ENCODE data around the gene ZNF324B.
A peak's percentile ranks its signal among the peaks of the same experiment; 100 is the strongest.
"Not testable (repeated sequence)": the region's sequence is repeated elsewhere in the genome, so short reads cannot be mapped to it uniquely, and the experiment has no call there.

Gene ZNF324B

GRCh38 chr19:58455306-58455705 is 3.9 kb downstream of the ZNF324B start:
- DNase-seq (ENCODE audit: low read depth) = no peak

DNA sequence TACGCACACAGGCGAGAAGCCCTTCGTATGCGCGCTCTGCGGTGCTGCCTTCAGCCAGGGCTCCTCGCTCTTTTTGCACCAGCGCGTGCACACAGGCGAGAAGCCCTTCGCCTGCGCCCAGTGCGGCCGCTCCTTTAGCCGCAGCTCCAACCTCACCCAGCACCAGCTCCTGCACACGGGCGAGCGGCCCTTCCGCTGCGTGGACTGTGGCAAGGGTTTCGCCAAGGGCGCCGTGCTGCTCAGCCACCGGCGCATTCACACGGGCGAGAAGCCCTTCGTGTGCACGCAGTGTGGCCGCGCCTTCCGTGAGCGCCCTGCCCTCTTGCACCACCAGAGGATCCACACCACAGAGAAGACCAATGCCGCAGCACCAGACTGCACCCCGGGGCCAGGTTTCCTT is 4.7 kb downstream of the ZNF324B start:
- DNase-seq (ENCODE audit: low read depth) = no peak

- DNase-seq (ENCODE audit: low read depth) = no peak
These were observed 8.6 kb downstream of the ZNF324B start for GRCh38 chr19:58460039-58460438.

- no peak for DNase-seq (ENCODE audit: low read depth)
These were observed 14.8 kb downstream of the ZNF324B start for GRCh38 chr19:58466089-58466759.

DNA sequence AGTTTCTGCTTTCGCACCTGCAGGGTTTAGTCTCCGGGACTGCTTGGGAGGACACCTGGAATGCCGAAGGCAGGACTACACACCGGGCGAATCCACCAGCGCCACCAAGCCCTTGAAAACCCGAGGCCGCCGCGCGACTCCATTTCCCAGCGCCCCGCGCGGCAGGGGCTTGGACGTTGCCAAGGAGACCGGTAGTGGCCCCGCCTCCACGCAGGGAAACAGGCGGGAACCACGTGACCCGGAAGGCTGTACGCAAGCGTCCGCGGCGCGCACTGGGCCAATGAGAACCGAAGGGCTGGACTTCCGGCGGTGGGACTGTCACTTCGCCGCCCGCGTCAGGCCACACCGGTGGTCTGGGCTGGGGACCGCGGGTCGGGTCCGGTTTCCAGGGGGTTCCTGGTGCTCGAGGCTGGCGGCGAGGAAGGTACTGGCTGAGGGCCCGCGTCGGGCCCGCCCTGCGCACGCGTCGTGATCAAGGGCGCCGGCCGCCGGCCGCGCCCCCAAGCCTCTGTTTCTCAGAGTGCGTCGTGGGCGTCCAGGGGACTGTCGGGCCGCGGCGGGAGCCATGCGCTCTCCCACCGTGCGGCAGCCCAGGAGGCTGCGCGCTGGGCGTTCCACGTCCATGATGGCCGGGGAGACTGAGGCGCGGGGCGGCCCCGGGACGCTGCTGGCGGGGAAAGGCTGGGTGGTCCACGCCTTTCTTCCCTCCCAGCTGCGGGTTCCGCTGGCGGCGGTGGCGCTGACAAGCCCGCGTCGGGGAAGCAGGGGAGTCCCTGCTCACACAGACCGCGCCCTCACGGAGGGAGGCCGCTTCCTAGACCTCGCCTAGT is 15.6 kb downstream of the ZNF324B start, which contains the start of gene ZNF324:
Gene ZNF324 (plus strand): TSS at position 321 of the 830 bp plus-strand sequence. CDS start 2,106 bp downstream, outside the sequence.
- DNase-seq (ENCODE audit: low read depth) = peak; percentile 97

DNA sequence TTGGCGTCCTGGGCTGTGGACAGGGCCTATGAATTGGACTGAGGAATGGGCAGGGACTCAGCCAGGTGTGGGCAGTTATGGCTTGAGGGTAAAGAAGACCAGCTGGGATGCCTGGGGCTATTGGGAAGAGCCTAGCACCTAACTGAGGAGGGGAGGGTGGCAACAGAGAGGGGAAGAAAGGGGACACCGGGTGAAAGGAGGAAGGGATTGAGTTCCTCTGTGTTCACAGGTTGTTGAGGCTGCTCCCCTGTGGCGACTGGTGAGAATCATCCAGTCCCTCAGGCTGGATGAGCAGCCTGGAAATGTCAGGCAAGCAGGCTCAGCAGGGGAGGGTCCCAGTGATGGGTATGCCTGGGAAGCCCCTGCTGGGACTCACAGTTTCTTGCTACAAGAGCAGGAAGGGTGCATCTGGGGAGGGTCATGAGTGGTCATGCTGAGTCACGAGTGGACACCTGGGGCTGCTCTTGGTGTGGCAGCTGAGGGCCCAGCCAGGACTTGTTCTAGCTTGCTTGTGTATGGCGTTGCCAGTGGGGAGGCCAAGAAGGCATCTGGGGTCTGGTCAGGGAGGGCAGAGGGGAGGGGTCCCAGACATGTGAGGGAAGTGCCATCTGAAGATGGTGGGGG is 16.9 kb downstream of the ZNF324B start:
- no peak for DNase-seq (ENCODE audit: low read depth)

- DNase-seq (ENCODE audit: low read depth) = no peak
These were observed 18.0 kb downstream of the ZNF324B start for GRCh38 chr19:58469241-58470013.

DNA sequence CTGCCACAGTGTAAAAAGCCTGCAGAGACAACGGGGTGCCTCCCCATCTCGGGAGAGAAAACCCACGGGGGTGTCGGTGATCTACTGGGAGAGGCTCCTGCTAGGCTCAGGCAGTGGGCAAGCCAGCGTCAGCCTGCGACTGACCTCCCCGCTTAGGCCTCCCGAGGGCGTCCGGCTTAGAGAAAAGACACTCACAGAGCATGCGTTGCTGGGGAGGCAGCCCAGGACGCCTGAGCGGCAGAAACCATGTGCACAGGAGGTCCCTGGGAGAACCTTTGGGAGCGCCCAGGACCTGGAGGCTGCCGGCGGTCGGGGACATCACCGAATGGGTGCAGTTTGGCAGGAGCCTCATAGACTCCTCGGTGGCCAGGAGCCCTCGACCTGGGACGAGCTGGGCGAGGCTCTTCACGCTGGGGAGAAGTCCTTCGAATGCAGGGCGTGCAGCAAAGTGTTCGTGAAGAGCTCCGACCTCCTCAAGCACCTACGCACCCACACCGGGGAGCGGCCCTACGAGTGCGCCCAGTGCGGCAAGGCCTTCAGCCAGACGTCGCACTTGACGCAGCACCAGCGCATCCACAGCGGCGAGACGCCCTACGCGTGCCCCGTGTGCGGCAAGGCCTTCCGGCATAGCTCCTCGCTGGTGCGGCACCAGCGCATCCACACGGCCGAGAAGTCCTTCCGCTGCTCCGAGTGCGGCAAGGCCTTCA is 19.6 kb downstream of the ZNF324B start:
- DNase-seq (ENCODE audit: low read depth) = not testable (repeated sequence)

GRCh38 chr19:58471736-58472135 is 20.3 kb downstream of the ZNF324B start:
- no peak for DNase-seq (ENCODE audit: low read depth)

DNA sequence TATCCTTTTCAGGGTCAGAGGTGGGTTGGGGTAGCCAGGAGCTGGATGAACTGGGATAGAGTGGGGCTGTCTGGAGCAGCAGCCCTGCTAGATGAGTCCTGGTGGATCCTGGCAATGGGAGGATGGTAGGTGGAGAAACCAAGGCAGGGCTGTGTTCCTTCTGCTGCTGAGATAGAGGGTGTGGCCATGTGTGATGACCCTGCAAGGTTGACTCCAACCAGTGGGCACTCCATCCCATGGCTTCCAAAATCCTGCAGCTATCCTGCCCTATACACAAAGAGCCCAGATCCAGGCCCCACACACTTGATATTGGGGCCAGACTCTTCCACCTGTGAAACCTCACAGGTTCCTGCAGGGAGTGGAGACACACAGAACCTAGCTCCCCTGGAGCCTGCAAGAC is 22.4 kb downstream of the ZNF324B start:
- no peak for DNase-seq (ENCODE audit: low read depth)

DNA sequence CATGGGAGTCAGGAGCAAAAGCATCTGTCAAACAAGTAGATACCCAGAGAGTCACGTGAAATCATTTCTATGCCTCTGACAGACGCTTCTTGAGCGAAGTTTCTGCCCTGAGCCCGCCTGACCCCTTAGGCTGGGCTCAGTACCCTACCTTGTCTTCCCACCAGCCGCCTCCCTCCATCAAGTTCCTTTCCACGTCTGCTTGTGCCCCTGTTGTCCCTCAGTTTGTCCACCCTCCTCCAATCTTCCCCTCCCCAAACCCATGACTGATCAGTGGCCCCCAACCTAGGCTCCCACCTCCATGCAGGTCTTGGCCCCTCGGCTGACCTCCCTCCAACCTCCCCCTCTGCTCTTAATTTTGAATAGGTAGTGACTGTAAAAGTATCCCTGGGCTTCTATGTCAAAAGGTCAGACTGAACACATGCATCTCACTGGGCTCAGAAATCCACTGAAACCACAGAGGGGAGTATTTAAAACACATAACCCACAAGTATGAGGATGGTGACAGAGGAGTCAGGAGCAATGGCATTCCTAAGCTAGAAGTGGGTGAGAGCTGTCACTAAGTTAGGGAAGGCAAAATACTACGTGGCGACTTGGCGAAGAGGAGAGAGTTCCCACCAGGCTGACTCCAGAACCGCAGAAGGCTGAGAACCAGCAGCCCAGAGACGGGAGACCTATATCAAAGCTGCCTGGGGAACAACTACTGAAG is 23.0 kb downstream of the ZNF324B start:
- no peak for DNase-seq (ENCODE audit: low read depth)

DNA sequence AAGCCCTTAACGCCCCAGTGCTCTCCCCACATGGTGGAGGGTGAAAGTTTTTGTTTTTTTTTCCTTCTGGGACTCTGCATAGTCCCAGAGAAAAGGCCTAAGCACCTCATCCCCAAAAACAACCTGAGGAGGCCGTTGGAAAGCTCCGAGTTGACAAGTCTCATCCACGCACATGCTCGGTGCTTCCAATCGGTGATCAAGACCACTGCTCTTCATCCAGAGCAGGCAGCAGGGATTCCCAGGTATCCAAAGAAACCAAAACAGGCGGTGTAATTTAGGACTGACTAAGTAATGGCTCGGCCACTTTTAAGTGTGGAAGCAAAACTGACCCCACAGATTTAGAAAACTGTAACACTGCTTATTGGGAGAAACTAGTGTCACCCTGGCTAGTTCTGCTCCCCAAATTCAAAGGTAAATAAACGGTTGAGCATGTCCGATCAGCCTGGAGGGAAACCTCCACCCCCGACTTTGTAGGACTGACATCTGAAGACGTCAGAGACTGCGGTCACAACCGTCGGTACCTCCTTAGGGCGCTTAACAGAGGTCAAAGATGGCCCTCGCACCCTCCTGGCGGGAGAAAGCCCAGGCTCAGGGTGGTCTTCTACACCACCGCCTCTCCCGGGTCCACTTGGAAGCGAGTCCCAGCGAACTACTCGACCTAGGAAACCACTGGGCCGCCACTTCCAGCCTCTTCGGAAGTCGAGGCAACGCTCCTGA is 23.7 kb downstream of the ZNF324B start:
- DNase-seq (ENCODE audit: low read depth) = no peak

DNA sequence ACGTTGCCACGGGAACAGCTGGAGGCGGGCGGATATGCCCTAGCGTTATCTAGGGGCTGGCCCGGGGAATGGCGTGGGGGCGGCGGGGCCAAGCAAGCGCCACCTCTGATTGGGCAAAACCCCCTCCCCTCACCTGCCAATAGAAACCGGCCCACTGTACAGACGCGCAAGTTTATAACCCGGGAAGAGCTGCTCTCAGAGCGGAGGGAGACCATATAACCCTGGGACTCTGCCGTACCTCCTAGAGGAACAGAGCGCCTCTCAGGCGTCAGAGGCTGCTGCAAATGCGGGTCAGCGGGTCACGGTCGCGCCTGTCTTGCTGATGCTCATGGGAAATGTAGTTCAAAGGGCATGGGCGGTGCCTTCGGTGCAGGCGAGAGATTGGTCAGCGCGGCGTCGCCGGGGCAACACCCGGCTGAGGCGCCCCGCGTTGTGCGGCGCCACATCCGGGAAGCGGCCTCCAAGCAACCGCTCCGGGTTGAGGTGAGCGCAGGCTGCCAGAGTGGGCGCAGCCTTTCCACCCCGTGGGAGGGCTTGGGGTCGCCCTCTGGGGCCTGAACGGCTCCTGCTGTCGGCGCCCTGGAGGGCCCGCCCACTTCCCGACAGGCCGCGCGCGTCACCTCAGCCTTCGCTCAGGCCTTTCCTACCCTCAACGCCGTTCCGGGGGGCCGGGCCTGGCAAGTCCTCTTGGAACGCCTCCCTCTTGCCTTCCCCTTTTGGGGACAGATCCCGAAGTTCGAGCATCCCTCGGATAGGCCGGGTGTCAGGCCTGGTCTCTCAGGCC is 24.5 kb downstream of the ZNF324B start, which contains the start of gene ZNF446:
Gene ZNF446 (plus strand): TSS at position 639 of the 784 bp plus-strand sequence. CDS start 867 bp downstream, outside the sequence.
- DNase-seq (ENCODE audit: low read depth) = peak; percentile 90

DNA sequence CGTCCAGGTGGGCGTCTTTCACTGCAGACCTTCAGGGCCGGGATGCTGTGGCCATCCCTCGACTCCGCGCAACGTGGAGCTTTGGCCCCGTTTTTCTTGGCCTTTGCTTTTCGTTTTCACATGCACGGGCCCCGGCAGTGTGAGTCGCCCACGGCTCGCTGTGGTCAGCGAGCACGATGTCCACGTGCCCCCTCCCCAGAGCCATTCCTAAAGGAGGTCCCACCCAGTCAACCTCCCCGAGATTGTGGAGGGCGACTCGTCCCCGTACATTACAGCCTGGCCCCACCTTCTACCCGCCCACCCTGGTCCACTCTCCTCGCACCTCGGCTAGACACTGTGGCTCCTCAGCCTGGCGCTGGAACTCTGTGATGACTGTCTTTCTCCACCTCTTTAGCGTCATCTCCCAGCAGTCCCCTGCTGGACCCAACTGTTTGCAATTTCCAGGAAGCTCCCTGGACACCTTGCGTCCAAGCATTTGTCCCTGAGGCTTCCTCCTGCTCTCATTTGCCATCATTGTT is 25.1 kb downstream of the ZNF324B start:
- DNase-seq (ENCODE audit: low read depth) = no peak

DNA sequence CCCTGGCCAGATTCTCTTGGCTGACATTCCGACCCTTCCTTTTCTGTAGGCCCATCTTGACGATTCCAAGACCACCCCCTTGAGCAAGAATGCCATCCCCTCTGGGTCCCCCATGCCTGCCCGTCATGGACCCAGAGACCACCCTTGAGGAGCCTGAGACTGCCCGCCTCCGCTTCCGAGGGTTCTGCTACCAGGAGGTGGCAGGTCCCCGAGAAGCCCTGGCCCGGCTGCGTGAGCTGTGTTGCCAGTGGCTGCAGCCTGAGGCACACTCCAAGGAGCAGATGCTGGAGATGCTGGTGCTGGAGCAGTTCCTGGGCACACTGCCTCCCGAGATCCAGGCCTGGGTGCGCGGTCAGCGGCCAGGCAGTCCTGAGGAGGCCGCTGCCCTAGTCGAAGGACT is 25.7 kb downstream of the ZNF324B start:
- no peak for DNase-seq (ENCODE audit: low read depth)

DNA sequence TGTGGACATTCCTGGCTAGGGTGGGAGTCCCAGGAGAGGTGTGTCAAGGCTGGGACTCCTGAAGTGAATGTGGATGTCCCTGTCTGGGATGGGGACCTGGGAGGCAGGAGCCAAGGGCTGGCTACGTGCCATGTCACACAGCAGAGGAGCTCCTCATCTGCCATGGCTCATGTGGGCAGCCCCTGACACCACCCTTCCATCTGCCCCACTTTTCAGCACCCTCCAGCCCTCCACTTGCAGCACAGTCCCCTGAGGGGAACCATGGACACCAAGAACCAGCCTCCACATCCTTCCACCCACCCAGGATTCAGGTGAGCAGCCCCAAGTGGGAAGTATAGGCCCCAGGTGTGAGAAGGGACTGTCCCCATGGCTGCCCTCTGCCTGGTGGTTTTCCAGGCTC is 26.4 kb downstream of the ZNF324B start:
- DNase-seq (ENCODE audit: low read depth) = no peak

- DNase-seq (ENCODE audit: low read depth) = no peak
These were observed 27.9 kb downstream of the ZNF324B start for GRCh38 chr19:58479303-58479702.

DNA sequence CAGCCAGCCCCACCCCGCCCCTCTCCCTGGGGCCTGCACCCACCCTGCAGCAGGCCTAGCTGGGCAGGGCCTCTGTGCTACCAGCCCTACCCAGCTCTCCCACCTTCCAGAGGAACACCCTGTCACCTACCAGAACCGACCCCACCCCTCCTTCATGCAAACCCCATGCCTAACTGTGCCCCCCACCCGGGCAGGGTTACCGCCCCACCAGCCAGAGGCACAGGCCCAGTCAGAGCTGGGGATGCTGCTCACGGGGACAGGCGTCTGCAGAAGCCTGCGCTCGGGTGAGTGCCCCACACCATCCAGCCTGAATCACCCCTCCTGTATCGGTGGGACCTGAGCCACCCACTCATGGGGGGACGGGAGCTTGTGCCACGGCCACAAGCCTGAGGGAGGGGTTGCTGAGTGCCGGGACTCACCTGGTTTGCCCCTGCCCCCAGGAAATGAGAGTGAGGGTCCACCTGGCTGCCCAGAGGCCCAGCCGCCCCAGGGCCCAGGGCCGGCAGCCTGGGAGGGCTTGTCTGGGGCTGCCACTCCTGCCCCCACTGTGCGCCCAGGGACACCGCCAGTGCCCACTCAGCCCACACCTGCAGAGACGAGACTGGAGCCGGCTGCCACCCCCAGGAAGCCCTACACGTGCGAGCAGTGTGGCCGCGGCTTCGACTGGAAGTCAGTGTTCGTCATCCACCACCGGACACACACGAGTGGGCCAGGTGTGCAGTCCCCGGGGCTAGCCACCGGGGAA is 28.5 kb downstream of the ZNF324B start:
- no peak for DNase-seq (ENCODE audit: low read depth)

Measured in stimulated activated CD8-positive, alpha-beta memory T cell treated with anti-CD3 and anti-CD28 coated beads, Interleukin-4, amount 100 ng/mL, for 24 hours (primary cell).